GM19463 (cell line): Measurements from ENCODE around the gene PITPNB.

Source experiments
- ATAC-seq: cut with Tn5 transposase; IDR thresholded peaks from one replicate; pipeline ENCODE4 v1.9.1; 2021; ENCODE audit warnings: mild to moderate bottlenecking, moderate library complexity; ENCODE audit not compliant: unreplicated experiment

The PITPNB gene

DNA sequence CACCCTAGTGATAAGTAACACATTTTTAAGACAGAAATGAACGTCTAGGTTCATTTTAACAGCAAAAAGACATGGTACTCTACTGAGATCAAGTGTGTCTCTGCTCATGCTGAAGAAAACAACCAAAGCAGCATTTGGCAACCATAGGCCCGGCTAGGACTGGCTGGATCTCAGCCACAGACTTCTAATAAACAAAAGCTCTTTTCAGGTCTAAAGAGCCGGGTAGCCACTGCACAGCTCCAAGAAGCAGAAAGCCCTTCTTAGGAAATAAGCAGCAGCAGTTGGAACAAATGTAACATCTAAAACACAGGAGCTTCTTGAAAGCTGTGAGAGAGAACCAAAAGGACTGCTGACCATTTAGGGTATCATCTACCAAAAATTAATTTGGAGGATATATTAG, 37.6 kb downstream of the PITPNB start:
- no peak for ATAC-seq

DNA sequence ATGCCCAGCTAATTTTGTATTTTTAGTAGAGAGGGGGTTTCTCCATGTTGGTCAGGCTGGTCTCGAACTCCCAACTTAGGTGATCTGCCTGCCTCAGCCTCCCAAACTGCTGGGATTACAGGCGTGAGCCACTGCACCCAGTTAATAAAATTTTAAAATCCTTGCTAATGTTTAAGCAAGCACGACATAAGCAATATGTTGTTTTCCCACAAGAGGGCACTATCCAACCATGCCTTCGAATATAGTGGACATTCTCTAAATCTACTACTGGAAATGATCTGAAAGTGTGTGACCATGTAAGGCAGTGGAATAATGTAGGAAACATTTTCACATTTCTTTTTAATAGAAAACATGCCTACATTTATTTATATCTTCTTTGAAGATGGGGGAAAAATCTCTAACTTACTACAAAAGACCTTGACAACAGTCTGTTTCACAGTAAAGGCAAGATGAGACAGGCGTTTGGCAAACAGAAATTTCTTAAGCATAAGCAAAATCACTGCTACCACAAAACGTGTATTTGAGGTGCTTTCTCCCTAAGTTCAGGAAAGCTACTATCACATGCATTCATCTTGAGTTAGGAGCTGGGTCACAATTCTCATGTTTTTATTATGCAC, 38.2 kb downstream of the PITPNB start:
- no peak for ATAC-seq

- no peak for ATAC-seq
These were observed 39.1 kb downstream of the PITPNB start for GRCh38 chr22:27879923-27880322.

DNA sequence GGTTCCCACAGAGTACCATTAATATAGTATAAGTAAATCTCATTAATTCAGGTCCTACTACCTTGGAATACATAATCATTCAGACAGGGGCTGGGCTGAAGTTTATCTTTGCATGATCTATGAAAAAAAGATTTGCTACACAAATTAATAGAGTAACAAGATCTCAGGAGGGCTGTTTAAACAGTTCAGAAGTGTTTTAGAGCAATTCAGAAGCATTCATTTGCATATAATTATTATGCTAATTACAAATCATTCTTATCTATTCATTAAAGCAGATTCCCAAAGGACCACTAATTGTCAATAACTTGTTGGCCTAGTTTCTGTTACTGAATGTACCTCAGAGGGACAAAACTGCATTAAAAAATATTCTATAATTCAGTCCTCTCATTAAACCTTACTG, 40.5 kb downstream of the PITPNB start:
- no peak for ATAC-seq

GRCh38 chr22:27877501-27877900, 41.6 kb downstream of the PITPNB start:
- ATAC-seq = no peak

- ATAC-seq = no peak
These were observed 42.4 kb downstream of the PITPNB start for GRCh38 chr22:27876684-27877083.

- ATAC-seq = no peak
These were observed 43.1 kb downstream of the PITPNB start for GRCh38 chr22:27875951-27876350.

GRCh38 chr22:27874764-27875163, 44.3 kb downstream of the PITPNB start:
- no peak for ATAC-seq

GRCh38 chr22:27874185-27874584, 44.9 kb downstream of the PITPNB start:
- ATAC-seq = no peak

DNA sequence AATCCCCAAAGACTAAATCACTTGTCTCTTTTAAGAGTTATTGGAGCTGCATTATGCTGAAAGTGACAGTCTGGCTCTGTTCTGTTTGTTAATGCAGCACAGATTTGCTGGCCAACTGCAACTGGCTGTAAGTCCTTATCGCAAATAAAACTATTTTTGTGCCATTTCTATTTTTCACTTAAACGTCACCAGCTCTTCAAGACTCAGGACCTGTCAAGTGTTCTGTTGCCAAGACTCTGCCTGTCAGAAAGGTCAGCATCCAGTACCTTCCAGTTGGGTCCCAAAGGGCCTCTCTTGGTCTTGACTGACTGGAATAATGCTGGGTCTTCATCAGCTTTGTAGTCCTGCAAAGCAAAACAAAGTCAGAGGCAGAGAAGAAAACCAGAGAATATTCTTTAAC, 45.6 kb downstream of the PITPNB start:
- no peak for ATAC-seq

GRCh38 chr22:27872488-27872887, 46.6 kb downstream of the PITPNB start:
- no peak for ATAC-seq

GRCh38 chr22:27871306-27872014, 47.6 kb downstream of the PITPNB start:
- ATAC-seq = no peak

DNA sequence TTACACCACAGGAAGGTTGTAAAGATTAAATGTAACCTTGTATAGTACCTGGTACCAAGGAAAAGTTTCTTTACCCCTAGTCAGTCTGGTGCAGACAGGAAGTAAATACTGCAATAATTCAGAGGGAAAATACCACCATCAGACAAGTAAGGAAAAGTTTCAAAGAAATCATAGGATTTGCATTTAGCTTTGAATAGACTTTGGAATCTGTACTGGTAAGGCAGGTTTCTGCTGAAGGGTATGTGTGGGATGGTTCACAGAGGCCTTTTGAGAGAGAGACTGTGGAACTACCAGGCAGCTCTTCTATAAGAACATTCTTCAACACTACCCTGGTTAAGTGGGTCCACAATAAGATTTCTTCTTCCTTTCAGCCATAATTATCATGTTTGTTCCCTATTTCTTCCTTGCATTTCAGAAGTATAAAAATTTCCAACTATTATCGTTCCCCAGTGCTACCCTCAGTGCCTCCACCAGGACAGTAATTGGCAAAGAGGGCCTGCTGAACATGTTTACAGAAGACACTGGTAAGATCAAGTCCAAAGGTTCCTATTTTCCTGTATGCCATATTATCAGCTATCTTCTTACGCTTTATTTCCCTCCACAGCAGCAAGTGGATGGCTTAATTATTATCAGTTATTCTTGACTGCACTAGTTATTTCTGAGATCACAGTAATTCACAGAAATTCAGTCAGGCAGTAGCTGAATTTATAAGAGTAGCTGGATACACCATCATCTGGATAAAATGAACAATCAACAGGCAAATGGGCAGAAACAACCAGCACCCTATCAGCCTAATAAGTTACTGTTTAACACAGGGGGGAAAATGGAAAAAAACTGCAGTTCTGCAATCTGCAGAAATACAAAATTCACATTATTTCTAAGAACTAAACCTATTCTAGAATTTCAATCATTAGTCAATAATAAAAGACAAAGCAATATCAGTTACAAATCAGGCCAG, 48.5 kb downstream of the PITPNB start:
- ATAC-seq = no peak

- ATAC-seq = no peak
These were observed 50.2 kb downstream of the PITPNB start for GRCh38 chr22:27868732-27869282.

- no peak for ATAC-seq
These were observed 50.9 kb downstream of the PITPNB start for GRCh38 chr22:27867953-27868731.

DNA sequence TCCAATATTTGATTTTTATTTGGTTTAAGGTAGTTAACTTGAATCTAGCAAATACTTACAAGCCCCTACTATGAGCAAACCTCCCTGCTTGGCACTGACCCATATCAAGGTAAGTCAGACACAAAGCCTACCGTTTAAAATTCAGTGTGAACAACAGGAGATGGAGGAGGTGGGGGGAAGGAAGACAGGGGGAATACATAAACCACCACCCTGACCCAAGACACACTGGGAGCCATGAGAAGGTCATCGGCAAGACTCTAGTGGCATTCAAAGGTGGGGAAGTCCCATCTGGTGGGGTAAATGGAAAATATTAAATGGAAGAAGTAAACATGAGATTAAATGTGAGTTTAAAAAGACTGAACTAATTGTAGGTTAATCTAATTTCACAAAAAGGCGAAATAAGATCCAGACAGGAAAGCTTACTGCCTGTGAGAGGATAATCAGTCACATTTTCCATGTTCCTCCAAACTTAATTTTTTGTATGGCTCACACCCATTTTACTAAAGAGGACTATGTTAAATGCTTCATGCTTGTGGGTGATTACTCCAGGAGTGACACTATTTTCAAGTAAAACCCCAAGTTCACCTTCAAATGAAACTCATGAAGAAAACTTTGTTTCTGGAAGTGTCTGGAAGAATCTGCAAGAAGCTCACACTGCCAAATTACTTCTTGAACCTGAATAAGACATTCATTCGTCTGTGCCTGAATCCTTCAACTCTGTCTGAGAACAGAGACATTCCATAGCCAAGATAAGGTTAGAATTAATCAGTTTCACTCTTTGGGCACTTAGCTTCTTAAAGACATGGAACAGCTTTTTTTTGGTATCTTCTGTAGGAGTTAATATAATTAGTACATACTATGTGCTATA, 51.7 kb downstream of the PITPNB start:
- no peak for ATAC-seq

DNA sequence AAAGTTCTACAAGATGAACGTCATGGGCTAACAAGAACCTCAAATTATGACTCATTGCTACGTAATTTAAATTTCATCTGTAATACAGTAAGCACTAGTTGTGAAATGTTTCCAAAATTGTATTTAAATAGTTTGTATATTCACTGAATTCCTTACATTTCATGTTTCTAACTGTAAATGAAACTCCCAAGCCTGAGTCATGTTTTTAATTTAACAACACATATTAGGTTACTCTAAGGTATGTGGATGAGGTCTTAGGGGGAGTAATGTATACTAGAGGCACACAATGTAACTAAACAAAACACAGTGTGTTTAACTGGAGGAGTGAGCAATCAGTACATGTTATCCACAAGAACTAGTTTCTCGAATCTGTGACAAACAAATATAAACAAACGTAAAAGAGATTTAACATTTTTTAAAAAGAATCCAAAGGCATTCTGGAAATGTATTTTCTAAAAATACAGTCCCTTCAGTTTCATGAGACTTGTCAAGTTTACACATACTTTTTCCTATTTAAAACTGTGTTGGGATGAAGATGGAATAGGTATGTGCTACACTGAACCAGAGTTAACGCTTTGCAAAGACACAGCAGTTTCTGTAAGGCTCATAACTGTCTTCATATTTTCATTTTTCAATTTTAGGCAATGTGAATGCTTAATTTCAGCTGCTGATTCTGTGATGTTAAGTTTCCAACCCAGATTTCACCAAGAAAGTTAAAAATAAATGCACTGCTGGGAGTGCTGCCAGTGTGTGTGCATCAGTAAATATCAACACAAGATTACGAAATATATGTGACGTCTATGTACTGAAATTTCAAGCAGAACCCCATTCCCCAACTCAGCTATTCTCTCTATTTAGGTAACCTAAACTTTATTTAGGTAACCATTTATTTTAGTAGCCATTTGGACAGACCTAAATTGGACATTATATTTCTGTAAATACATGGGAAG, 52.6 kb downstream of the PITPNB start:
- ATAC-seq = no peak

- ATAC-seq = no peak
These were observed 53.6 kb downstream of the PITPNB start for GRCh38 chr22:27865496-27865895.

GRCh38 chr22:27863556-27863955, 55.5 kb downstream of the PITPNB start:
- no peak for ATAC-seq
